ENCODE data around the gene GTPBP4. TPM values are rescaled to one million over a fixed set of nuclear protein-coding genes. Genes with fewer than 3 reads are reported as not detected.

The GTPBP4 gene
- total RNA-seq, 1 donor, result 27.1 TPM

GRCh38 chr10:1056326-1057105 lies 68.3 kb downstream of the GTPBP4 start, which contains the start of gene WDR37:
TSS of gene WDR37 (plus strand) at chr10:1056385. CDS start at chr10:1072156, 15,771 bp downstream.
- peaks cover 22% of the 10 kb centered on the region for H4K20me1 ChIP-seq (ENCODE audit: insufficient read depth, low read length)
- H3K9me3 ChIP-seq (ENCODE audit: low read depth, low read length), result no peaks in the 10 kb centered on the region
- no peaks in the 10 kb centered on the region for H3K27me3 ChIP-seq (ENCODE audit: insufficient read depth, low read length)
- H3K4me2 ChIP-seq (ENCODE audit: insufficient read depth, low read length), result peak within 1 kb of the TSS; percentile 72
- peak; percentile 98 for DNase-seq (ENCODE audit: insufficient read length, low spot score, missing footprints)
- peaks cover 25% of the 10 kb centered on the region for H3K4me1 ChIP-seq (ENCODE audit: insufficient read depth, low read length)
- H3K4me3 ChIP-seq (ENCODE audit: insufficient read depth, low read length), result peak within 1 kb of the TSS; percentile 96
- peak within 1 kb of the TSS; percentile 96 for H3K27ac ChIP-seq (ENCODE audit: low read depth, low read length)
- H3K79me2 ChIP-seq (ENCODE audit: insufficient read depth, low read length), result peaks cover 92% of the 10 kb centered on the region
- H3K36me3 ChIP-seq (ENCODE audit: insufficient read depth, low read length), result peaks cover 7% of the 10 kb centered on the region
- no peak for TF ChIP-seq CTCF (IDR thresholded peaks at IDR 0.05; ENCODE audit: extremely low read depth, low read depth, low read length)
- peak within 1 kb of the TSS; percentile 90 for H2AFZ ChIP-seq (ENCODE audit: low read length)

- peaks cover 6% of the 10 kb centered on the region for H3K36me3 ChIP-seq (ENCODE audit: insufficient read depth, low read length)
- peak overlapping the region; percentile 96 for H3K4me3 ChIP-seq (ENCODE audit: insufficient read depth, low read length)
- H3K27me3 ChIP-seq (ENCODE audit: insufficient read depth, low read length), result no peaks in the 10 kb centered on the region
- H3K9me3 ChIP-seq (ENCODE audit: low read depth, low read length), result no peaks in the 10 kb centered on the region
- peaks cover 92% of the 10 kb centered on the region for H3K79me2 ChIP-seq (ENCODE audit: insufficient read depth, low read length)
- peak overlapping the region; percentile 72 for H3K4me2 ChIP-seq (ENCODE audit: insufficient read depth, low read length)
- peaks cover 24% of the 10 kb centered on the region for H4K20me1 ChIP-seq (ENCODE audit: insufficient read depth, low read length)
- peak overlapping the region; percentile 76 for H2AFZ ChIP-seq (ENCODE audit: low read length)
- peaks cover 32% of the 10 kb centered on the region for H3K4me1 ChIP-seq (ENCODE audit: insufficient read depth, low read length)
- DNase-seq (ENCODE audit: insufficient read length, low spot score, missing footprints), result no peak
- TF ChIP-seq CTCF (IDR thresholded peaks at IDR 0.05; ENCODE audit: extremely low read depth, low read depth, low read length), result no peak
- peak overlapping the region; percentile 96 for H3K27ac ChIP-seq (ENCODE audit: low read depth, low read length)
These were observed 68.9 kb downstream of the GTPBP4 start for GRCh38 chr10:1057106-1057657.

- no peak for TF ChIP-seq CTCF (IDR thresholded peaks at IDR 0.05; ENCODE audit: extremely low read depth, low read depth, low read length)
- DNase-seq (ENCODE audit: insufficient read length, low spot score, missing footprints), result no peak
- Histone ChIP-seq H3K79me2 (ENCODE audit: insufficient read depth, low read length) (peaks cover 92% of the 10 kb centered on the region), H3K36me3 (ENCODE audit: insufficient read depth, low read length) (peaks cover under 1% of the 10 kb centered on the region), H3K4me3 (ENCODE audit: insufficient read depth, low read length) (no peak overlapping the region), H3K27ac (ENCODE audit: low read depth, low read length) (no peak overlapping the region), H3K4me2 (ENCODE audit: insufficient read depth, low read length) (peak overlapping the region; percentile 72), H3K27me3 (ENCODE audit: insufficient read depth, low read length) (no peaks in the 10 kb centered on the region), H3K4me1 (ENCODE audit: insufficient read depth, low read length) (peaks cover 32% of the 10 kb centered on the region), H3K9me3 (ENCODE audit: low read depth, low read length) (no peaks in the 10 kb centered on the region), H2AFZ (ENCODE audit: low read length) (no peak overlapping the region), H4K20me1 (ENCODE audit: insufficient read depth, low read length) (peaks cover 28% of the 10 kb centered on the region)
These were observed 69.8 kb downstream of the GTPBP4 start for GRCh38 chr10:1058017-1058416.

- Histone ChIP-seq H2AFZ (ENCODE audit: low read length) (no peak overlapping the region), H3K4me3 (ENCODE audit: insufficient read depth, low read length) (no peak overlapping the region), H3K9me3 (ENCODE audit: low read depth, low read length) (no peaks in the 10 kb centered on the region), H3K79me2 (ENCODE audit: insufficient read depth, low read length) (peaks cover 91% of the 10 kb centered on the region), H3K36me3 (ENCODE audit: insufficient read depth, low read length) (peaks cover 11% of the 10 kb centered on the region), H4K20me1 (ENCODE audit: insufficient read depth, low read length) (peaks cover 36% of the 10 kb centered on the region), H3K4me1 (ENCODE audit: insufficient read depth, low read length) (peaks cover 26% of the 10 kb centered on the region), H3K4me2 (ENCODE audit: insufficient read depth, low read length) (no peak overlapping the region), H3K27ac (ENCODE audit: low read depth, low read length) (no peak overlapping the region), H3K27me3 (ENCODE audit: insufficient read depth, low read length) (no peaks in the 10 kb centered on the region)
- no peak for TF ChIP-seq CTCF (IDR thresholded peaks at IDR 0.05; ENCODE audit: extremely low read depth, low read depth, low read length)
- DNase-seq (ENCODE audit: insufficient read length, low spot score, missing footprints), result no peak
These were observed 71.7 kb downstream of the GTPBP4 start for GRCh38 chr10:1059902-1060301.

Measured in osteoblast (primary cell).